ENCODE results near the gene MTM1.

DNA sequence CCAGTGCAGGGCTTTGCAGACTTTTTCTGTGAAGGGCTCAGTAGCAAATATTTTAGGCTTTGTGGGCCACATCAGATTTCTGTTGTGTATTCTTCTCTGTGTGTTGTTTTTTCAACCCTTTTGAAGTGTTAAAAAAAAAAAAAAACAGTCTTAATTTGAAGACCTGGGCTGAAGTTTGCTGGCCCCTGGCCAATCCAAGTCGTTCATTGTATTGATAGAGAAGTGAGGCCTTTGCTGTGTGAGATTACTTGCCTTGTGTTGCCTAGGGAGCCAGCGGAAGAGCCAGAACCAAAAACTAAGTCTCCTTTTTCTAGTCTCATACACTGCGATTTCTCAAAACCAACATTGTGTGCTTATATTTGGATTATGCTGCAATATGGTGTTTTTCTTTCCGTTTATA is 46.9 kb downstream of the MTM1 start:
- TF ChIP-seq, protein P1, sequence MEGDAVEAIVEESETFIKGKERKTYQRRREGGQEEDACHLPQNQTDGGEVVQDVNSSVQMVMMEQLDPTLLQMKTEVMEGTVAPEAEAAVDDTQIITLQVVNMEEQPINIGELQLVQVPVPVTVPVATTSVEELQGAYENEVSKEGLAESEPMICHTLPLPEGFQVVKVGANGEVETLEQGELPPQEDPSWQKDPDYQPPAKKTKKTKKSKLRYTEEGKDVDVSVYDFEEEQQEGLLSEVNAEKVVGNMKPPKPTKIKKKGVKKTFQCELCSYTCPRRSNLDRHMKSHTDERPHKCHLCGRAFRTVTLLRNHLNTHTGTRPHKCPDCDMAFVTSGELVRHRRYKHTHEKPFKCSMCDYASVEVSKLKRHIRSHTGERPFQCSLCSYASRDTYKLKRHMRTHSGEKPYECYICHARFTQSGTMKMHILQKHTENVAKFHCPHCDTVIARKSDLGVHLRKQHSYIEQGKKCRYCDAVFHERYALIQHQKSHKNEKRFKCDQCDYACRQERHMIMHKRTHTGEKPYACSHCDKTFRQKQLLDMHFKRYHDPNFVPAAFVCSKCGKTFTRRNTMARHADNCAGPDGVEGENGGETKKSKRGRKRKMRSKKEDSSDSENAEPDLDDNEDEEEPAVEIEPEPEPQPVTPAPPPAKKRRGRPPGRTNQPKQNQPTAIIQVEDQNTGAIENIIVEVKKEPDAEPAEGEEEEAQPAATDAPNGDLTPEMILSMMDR (IDR thresholded peaks at IDR 0.05; ENCODE audit: low read depth, low read length): no peak
- no peak for TF ChIP-seq EZH2phosphoT487 (IDR thresholded peaks at IDR 0.05; ENCODE audit: low read depth)

Data from OCI-LY3 (cell line).